K562 (cell line): Measurements from ENCODE around the gene MAPKAPK2. TPM values are rescaled to one million over a fixed set of nuclear protein-coding genes. Genes with fewer than 3 reads are reported as not detected.
A peak's percentile ranks its signal among the peaks of the same experiment; 100 is the strongest.

Experiments used
- CBX5 ChIP-seq: IDR thresholded peaks from 2 replicates; pipeline ENCODE4 v1.6.1; 2014; ENCODE audit warnings: low read depth, borderline replicate concordance
- CXXC5 ChIP-seq: fragments of 250-450 bp; sonication (Bioruptor Pico); IDR thresholded peaks from 2 replicates; pipeline ENCODE4 v1.8.0; 2022; ENCODE audit warnings: inconsistent platforms, mild to moderate bottlenecking, moderate library complexity
- FOXK2 ChIP-seq, 2 experiments: fragments of 450-650 bp; IDR thresholded peaks in 1 of 2; conservative IDR thresholded peaks in 1 of 2; 2 replicates each; pipeline ENCODE4 v1.6.1; 2016; ENCODE audit warnings: low read depth in 2 of 2, mild to moderate bottlenecking in 1 of 2
- HMGN3 ChIP-seq: IDR thresholded peaks from 2 replicates; pipeline ENCODE4 v1.6.1; 2011; ENCODE audit warnings: borderline replicate concordance, low read depth, mild to moderate bottlenecking, mixed read lengths, low read length; ENCODE audit not compliant: insufficient read length; ENCODE audit errors: extremely low read depth
- HSF4 ChIP-seq: fragments of 250-450 bp; sonication (Bioruptor Pico); IDR thresholded peaks from 2 replicates; pipeline ENCODE4 v2.1.2; 2022; ENCODE audit warnings: mild to moderate bottlenecking, moderate library complexity, borderline replicate concordance
- IFI16 ChIP-seq: fragments of 250-450 bp; sonication (Bioruptor Pico); IDR thresholded peaks from 2 replicates; pipeline ENCODE4 v2.1.2; 2022; ENCODE audit warnings: mild to moderate bottlenecking, inconsistent platforms
- ILF3 ChIP-seq: fragments of 450-650 bp; IDR thresholded peaks from 2 replicates; pipeline ENCODE4 v1.6.1; 2018; ENCODE audit warnings: antibody characterized with exemption, mild to moderate bottlenecking, moderate library complexity, borderline replicate concordance
- JUN ChIP-seq, 2 experiments: sonication (generic) in 1 of 2; formaldehyde crosslinking in 1 of 2; IDR thresholded peaks; 2 replicates each; pipeline versions ENCODE4 v1.6.1 to v1.8.0; 2012 to 2022; ENCODE audit warnings: borderline replicate concordance in 2 of 2, mild to moderate bottlenecking in 2 of 2, improper control_type of control experiment in 1 of 2, low read depth in 1 of 2, low read length in 1 of 2, missing genetic modification reagents in 1 of 2
- MAFF ChIP-seq: IDR thresholded peaks from 2 replicates; pipeline ENCODE4 v1.6.1; 2012; ENCODE audit warnings: low read length, improper control_type of control experiment
- RBFOX2 ChIP-seq: fragments of 200-400 bp; formaldehyde crosslinking; IDR thresholded peaks from 2 replicates; pipeline ENCODE4 v1.6.1; 2017; ENCODE audit warnings: low read depth, mild to moderate bottlenecking, low read length, moderate library complexity
- SMARCC2 ChIP-seq: fragments of 450-650 bp; IDR thresholded peaks from 2 replicates; pipeline ENCODE4 v1.6.1; 2017; ENCODE audit warnings: antibody characterized with exemption, moderate library complexity, mild to moderate bottlenecking, low read depth
- SRF ChIP-seq, 2 experiments: fragments of 250-450, 450-650 bp in 1 of 2; sonication (Bioruptor Pico) in 1 of 2; sonication (generic) in 1 of 2; formaldehyde crosslinking; IDR thresholded peaks; 2 replicates each; pipeline versions ENCODE4 v1.5.0 to v1.5.1; 2020 to 2022; ENCODE audit warnings: mild to moderate bottlenecking in 1 of 2, missing genetic modification reagents in 1 of 2
- TAF7 ChIP-seq: fragments of 450-650 bp; IDR thresholded peaks from 2 replicates; pipeline ENCODE4 v1.6.1; 2016; ENCODE audit warnings: missing genetic modification characterization, missing compliant biosample characterization
- YY1 ChIP-seq, 3 experiments: IDR thresholded peaks; 2 replicates each; pipeline ENCODE4 v1.6.1; 2011; ENCODE audit warnings: low read length in 2 of 3, mild to moderate bottlenecking in 2 of 3, moderate library complexity in 2 of 3, borderline replicate concordance in 1 of 3, control low read depth in 1 of 3, low read depth in 1 of 3; ENCODE audit not compliant: insufficient read depth in 3 of 3, insufficient replicate concordance in 2 of 3, control insufficient read depth in 1 of 3, insufficient read length in 1 of 3; ENCODE audit errors: extremely low read depth in 1 of 3
- ZKSCAN1 ChIP-seq: fragments of 150-350 bp; IDR thresholded peaks from 2 replicates; pipeline ENCODE4 v1.6.1; 2016; ENCODE audit warnings: low read depth, low read length
- polyA plus RNA-seq, 8 experiments: library from polyadenylated mRNA; depleted of rRNA in 4 of 8; stranded (reverse) in 5 of 8; unstranded in 3 of 8; fragments of >200 nt; fragmentation: Nextera tagmentation in 2 of 8; fragmentation: Illumina TruSeq in 1 of 8; extraction: Ambion mirVana in 2 of 8; extraction: Trizol in 1 of 8; gene quantifications; 2 replicates each; pipeline versions ENCODE4 v1.2.1 to v1.2.3, GENCODE V29; 2011 to 2014; ENCODE audit warnings: inconsistent platforms in 1 of 8, missing spikeins in 1 of 8
- total RNA-seq, 7 experiments: library from RNA; depleted of rRNA in 6 of 7; stranded (reverse); fragments of >200 nt in 6 of 7; fragmentation: Illumina TruSeq in 2 of 7; extraction: Trizol in 2 of 7; gene quantifications; 2 replicates each; pipeline versions ENCODE4 v1.2.1 to v1.2.3, GENCODE V29; 2011 to 2021; ENCODE audit warnings: low replicate concordance in 1 of 7
- TF ChIP-seq, protein P1 (sequence below): fragments of 450-650 bp; formaldehyde crosslinking; IDR thresholded peaks from 2 replicates; pipeline ENCODE4 v1.4.0; 2020; ENCODE audit warnings: mild to moderate bottlenecking, moderate library complexity
- TF ChIP-seq, protein P2 (sequence below): fragments of 250-450 bp; sonication (Bioruptor Pico); IDR thresholded peaks from 2 replicates; pipeline ENCODE4 v1.8.0; 2022; ENCODE audit warnings: inconsistent platforms
- TF ChIP-seq, protein P3 (sequence below): fragments of 250-450 bp; sonication (Bioruptor Pico); IDR thresholded peaks from 2 replicates; pipeline ENCODE4 v1.9.0; 2021; ENCODE audit warnings: mild to moderate bottlenecking, inconsistent platforms
- TF ChIP-seq, protein P4 (sequence below): fragments of 250-450 bp; sonication (Bioruptor Pico); IDR thresholded peaks from 2 replicates; pipeline ENCODE4 v1.5.0; 2020; ENCODE audit warnings: mild to moderate bottlenecking

The MAPKAPK2 gene
- total and polyA plus RNA-seq, 9 of the 15 experiments (the other 6 are each of a cell fraction or from before 2014, with no cell fraction given), result 0.63 to 94.2 (median 52.1) TPM

DNA sequence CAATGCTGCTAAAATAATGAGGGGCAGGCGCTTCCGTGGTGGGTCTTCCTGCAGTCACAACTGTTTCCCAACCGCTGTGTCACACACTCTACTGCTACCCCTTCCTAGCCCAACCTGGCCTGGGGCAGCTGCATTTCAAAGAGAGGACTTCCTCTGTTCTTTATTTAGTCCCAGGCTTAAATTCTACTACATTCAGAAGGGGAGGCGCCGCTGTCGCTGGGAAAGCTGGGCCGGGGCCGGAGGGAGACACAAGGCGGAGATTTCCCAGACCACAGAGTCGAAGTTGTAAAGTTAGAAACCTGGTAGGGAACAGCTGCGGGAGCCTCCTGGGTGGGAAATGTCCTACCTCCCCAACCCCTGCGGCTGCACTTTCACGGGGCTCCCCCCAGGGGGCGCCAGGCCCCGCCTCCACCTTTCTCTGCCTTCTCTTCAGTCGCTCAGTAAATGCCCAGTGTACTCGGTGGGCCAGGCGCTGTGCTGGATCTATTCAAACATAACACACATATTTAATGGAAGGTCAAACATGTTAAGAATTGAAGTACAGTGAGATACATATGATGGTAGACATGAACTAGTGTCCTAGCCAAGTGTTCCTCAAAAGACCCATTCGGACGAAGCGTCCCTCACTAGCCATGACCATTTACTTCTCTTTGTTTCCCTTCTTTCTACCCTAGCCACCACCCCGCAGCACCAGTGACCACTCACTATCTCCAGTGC is 26.3 kb upstream of the MAPKAPK2 start (continued):
- no peak for TF ChIP-seq HSF4 (CRISPR knock-in tag)
- TF ChIP-seq JUN (IDR thresholded peaks at IDR 0.05; ENCODE audit: borderline replicate concordance, low read depth, low read length), result no peak
- TF ChIP-seq JUN (CRISPR knock-in tag; IDR thresholded peaks at IDR 0.05; ENCODE audit: borderline replicate concordance), result no peak
- TF ChIP-seq, protein P1, sequence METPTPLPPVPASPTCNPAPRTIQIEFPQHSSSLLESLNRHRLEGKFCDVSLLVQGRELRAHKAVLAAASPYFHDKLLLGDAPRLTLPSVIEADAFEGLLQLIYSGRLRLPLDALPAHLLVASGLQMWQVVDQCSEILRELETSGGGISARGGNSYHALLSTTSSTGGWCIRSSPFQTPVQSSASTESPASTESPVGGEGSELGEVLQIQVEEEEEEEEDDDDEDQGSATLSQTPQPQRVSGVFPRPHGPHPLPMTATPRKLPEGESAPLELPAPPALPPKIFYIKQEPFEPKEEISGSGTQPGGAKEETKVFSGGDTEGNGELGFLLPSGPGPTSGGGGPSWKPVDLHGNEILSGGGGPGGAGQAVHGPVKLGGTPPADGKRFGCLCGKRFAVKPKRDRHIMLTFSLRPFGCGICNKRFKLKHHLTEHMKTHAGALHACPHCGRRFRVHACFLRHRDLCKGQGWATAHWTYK (CRISPR knock-in tag), result no peak
- TF ChIP-seq CXXC5 (CRISPR knock-in tag), result peak; percentile 54
- no peak for TF ChIP-seq TAF7
- peak in 1 of 2 experiments; percentile 30; a peak in 1 of 4 replicates for TF ChIP-seq FOXK2 (conservative IDR thresholded peaks at IDR 0.05 in 1 of 2, IDR thresholded peaks at IDR 0.05 in 1 of 2; ENCODE audit: low read depth in 2 of 2)
- peak in 2 of 3 experiments; percentile 21 to 38 for TF ChIP-seq YY1 (IDR thresholded peaks at IDR 0.05; ENCODE audit: borderline replicate concordance in 1 of 3, control insufficient read depth in 1 of 3, extremely low read depth in 1 of 3, insufficient read depth in 3 of 3, insufficient read length in 1 of 3, insufficient replicate concordance in 2 of 3, low read depth in 1 of 3, low read length in 2 of 3)
- TF ChIP-seq, protein P2, sequence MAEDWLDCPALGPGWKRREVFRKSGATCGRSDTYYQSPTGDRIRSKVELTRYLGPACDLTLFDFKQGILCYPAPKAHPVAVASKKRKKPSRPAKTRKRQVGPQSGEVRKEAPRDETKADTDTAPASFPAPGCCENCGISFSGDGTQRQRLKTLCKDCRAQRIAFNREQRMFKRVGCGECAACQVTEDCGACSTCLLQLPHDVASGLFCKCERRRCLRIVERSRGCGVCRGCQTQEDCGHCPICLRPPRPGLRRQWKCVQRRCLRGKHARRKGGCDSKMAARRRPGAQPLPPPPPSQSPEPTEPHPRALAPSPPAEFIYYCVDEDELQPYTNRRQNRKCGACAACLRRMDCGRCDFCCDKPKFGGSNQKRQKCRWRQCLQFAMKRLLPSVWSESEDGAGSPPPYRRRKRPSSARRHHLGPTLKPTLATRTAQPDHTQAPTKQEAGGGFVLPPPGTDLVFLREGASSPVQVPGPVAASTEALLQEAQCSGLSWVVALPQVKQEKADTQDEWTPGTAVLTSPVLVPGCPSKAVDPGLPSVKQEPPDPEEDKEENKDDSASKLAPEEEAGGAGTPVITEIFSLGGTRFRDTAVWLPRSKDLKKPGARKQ (CRISPR knock-in tag), result no peak
- TF ChIP-seq MAFF, result no peak
- TF ChIP-seq SRF (CRISPR knock-in tag; IDR thresholded peaks at IDR 0.05), result peak in 1 of 2 experiments; percentile 2; a peak in 1 of 4 replicates
- TF ChIP-seq ILF3, result no peak
- TF ChIP-seq IFI16 (CRISPR knock-in tag), result no peak
- TF ChIP-seq HMGN3, result no peak
- peak; percentile 37; the same call in 1 of the 2 replicates for TF ChIP-seq RBFOX2
- TF ChIP-seq, protein P3, sequence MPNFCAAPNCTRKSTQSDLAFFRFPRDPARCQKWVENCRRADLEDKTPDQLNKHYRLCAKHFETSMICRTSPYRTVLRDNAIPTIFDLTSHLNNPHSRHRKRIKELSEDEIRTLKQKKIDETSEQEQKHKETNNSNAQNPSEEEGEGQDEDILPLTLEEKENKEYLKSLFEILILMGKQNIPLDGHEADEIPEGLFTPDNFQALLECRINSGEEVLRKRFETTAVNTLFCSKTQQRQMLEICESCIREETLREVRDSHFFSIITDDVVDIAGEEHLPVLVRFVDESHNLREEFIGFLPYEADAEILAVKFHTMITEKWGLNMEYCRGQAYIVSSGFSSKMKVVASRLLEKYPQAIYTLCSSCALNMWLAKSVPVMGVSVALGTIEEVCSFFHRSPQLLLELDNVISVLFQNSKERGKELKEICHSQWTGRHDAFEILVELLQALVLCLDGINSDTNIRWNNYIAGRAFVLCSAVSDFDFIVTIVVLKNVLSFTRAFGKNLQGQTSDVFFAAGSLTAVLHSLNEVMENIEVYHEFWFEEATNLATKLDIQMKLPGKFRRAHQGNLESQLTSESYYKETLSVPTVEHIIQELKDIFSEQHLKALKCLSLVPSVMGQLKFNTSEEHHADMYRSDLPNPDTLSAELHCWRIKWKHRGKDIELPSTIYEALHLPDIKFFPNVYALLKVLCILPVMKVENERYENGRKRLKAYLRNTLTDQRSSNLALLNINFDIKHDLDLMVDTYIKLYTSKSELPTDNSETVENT (CRISPR knock-in tag), result no peak
- TF ChIP-seq, protein P4, sequence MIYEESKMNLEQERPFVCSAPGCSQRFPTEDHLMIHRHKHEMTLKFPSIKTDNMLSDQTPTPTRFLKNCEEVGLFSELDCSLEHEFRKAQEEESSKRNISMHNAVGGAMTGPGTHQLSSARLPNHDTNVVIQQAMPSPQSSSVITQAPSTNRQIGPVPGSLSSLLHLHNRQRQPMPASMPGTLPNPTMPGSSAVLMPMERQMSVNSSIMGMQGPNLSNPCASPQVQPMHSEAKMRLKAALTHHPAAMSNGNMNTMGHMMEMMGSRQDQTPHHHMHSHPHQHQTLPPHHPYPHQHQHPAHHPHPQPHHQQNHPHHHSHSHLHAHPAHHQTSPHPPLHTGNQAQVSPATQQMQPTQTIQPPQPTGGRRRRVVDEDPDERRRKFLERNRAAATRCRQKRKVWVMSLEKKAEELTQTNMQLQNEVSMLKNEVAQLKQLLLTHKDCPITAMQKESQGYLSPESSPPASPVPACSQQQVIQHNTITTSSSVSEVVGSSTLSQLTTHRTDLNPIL (CRISPR knock-in tag), result no peak
- TF ChIP-seq ZKSCAN1, result 0 out of 2 replicates have a peak, but pooled peaks have one; percentile 22
- TF ChIP-seq CBX5, result no peak
- no peak; the same call in 1 of the 2 replicates for TF ChIP-seq SMARCC2
